Heart left ventricle (tissue), 16 donors: ENCODE results near the gene LTO1. TPM values are rescaled to one million over a fixed set of nuclear protein-coding genes. Genes with fewer than 3 reads are reported as not detected.
A peak's percentile ranks its signal among the peaks of the same experiment; 100 is the strongest.

Experiments used
- ATAC-seq, 4 donors: fragments of 200-7000 bp; cut with Tn5 transposase; one replicate each; pipeline ENCODE4 v1.9.1; 2020 to 2022; ENCODE audit warnings: moderate library complexity in 4 of 4, mild to moderate bottlenecking in 3 of 4, moderate number of reproducible peaks in 1 of 4
- DNase-seq, 5 donors: peaks; one replicate each; pipeline ENCODE4 v3.0.0-alpha.2; 2020
- H3K27ac ChIP-seq, 12 donors: fragments of 200-600 bp; sonication (generic) in 4 of 12; one replicate each; pipeline versions ENCODE4 v1.5.0 to v1.8.0; 2016 to 2022; ENCODE audit warnings: mild to moderate bottlenecking in 2 of 12
- H3K27me3 ChIP-seq, 9 donors: fragments of 200-600 bp; sonication (generic) in 2 of 9; one replicate each; pipeline versions ENCODE4 v1.5.1 to v1.8.0; 2016 to 2022; ENCODE audit warnings: mild to moderate bottlenecking in 3 of 9
- H3K36me3 ChIP-seq, 9 donors: fragments of 200-600 bp; sonication (generic) in 2 of 9; one replicate each; pipeline versions ENCODE4 v1.5.0 to v1.8.0; 2018 to 2022; ENCODE audit warnings: mild to moderate bottlenecking in 2 of 9
- H3K4me1 ChIP-seq, 12 donors: fragments of 200-600 bp; sonication (generic) in 4 of 12; one replicate each; pipeline versions ENCODE4 v1.5.0 to v1.8.0; 2016 to 2022; ENCODE audit warnings: mild to moderate bottlenecking in 3 of 12
- H3K4me3 ChIP-seq, 12 donors: fragments of 200-600 bp; sonication (generic) in 4 of 12; one replicate each; pipeline versions ENCODE4 v1.5.0 to v1.8.0; 2017 to 2022; ENCODE audit warnings: mild to moderate bottlenecking in 9 of 12, moderate library complexity in 4 of 12
- H3K9me3 ChIP-seq, 12 donors: fragments of 200-600 bp; sonication (generic) in 4 of 12; one replicate each; pipeline versions ENCODE4 v1.5.0 to v1.8.0; 2016 to 2022; ENCODE audit warnings: mild to moderate bottlenecking in 1 of 12
- CTCF ChIP-seq, 12 donors: fragments of 200-600 bp; sonication (generic) in 4 of 12; IDR thresholded peaks; one replicate each; pipeline versions ENCODE4 v1.5.0 to v1.8.0; 2018 to 2022; ENCODE audit warnings: antibody characterized with exemption in 12 of 12, mild to moderate bottlenecking in 5 of 12
- POLR2A ChIP-seq, 2 donors: fragments of 450-650 bp; IDR thresholded peaks; one replicate each; pipeline ENCODE4 v1.6.1; 2017; ENCODE audit warnings: antibody characterized with exemption in 2 of 2, mild to moderate bottlenecking in 2 of 2, moderate library complexity in 2 of 2
- WGBS, 4 donors: extraction: QIAGEN DNeasy Blood & Tissue Kit in 2 of 4; methylation state at CpG; one replicate each; pipeline versions ENCODE4 v1.1.5 to v1.1.7; 2013 to 2018; 5-methylcytosine and 5-hydroxymethylcytosine counted together
- intact Hi-C, 10 donors: fragments of 100-400 bp; cut with DNase I; formaldehyde crosslinking; loops; one replicate each; pipeline versions ENCODE4 v1.11.1 to v1.14.2; 2022
- polyA plus RNA-seq, 2 donors: library from polyadenylated mRNA; stranded (reverse); fragments of 200-250 nt; gene quantifications; one replicate each; pipeline ENCODE4 v1.2.3, GENCODE V29; 2013
- total RNA-seq, 9 donors: library from RNA; depleted of rRNA in 2 of 9; stranded (reverse); fragments of >200 nt in 2 of 9; fragmentation: NEBNext Ultra II Directional in 3 of 9; extraction: Animal tissue kit (Norgen Biotek cat#: 25700) in 3 of 9; gene quantifications; one replicate each; pipeline versions ENCODE4 v1.1.0 to v1.2.4, GENCODE V29; 2016 to 2023
- donor health status: ischemic (EF 13 %, LVEDD 7.1; RV severe dilation, severe dysfunction).
- donor health status: healthy with polysubstance abuse.
- donor health status: DM: no; HTN: yes; CAD: no.
- donor health status: DM: no; HTN: no; CAD: no.
- donor health status: ischemic (EF 25% LVEDD 6.9; RV normal size, moderate dysfunction).
- donor health status: ischemic (EF 25% LVEDD 5.7; RV mildly dilated, moderate dysfunction).
- donor health status: healthy.
- donor health status: DM: yes; HTN: yes; CAD: no.
- donor health status: ischemic (EF 35%, LVEDD 5.7; RV mildly dilated, moderate dysfunction).
- donor health status: nonischemic (EF 11% LVEDD 7.7; RV severe dilation, severe dysfunction).
- donor health status: DM: yes; HTN: yes; CAD: no.
- donor health status: PGD.
- donor health status: ischemic (EF 29% LVEDD 5.4; RV normal size, mild dysfunction).
- donor health status: nonischemic (EF 23%, LVEDD 6.1; RV moderate dilation, normal function).

LTO1 gene
- total and polyA plus RNA-seq, 11 donors = 4.1 to 14.4 (median 9.4) TPM

DNA sequence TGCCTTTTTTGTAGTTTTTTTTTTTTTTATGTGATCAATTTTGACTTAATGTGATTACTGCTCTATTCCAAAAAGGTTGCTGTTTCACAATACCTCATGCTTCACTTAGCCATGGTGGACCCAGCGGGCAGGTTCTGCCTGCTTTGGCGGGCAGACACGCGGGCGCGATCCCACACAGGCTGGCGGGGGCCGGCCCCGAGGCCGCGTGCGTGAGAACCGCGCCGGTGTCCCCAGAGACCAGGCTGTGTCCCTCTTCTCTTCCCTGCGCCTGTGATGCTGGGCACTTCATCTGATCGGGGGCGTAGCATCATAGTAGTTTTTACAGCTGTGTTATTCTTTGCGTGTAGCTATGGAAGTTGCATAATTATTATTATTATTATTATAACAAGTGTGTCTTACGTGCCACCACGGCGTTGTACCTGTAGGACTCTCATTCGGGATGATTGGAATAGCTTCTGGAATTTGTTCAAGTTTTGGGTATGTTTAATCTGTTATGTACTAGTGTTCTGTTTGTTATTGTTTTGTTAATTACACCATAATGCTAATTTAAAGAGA, 21.7 kb downstream of the LTO1 start:
- intact Hi-C loops = no loop called here
- Histone ChIP-seq H3K4me1 (peaks cover 0 to 27% (median 9%) of the 10 kb centered on the region in 12 donors), H3K4me3 (no peak overlapping the region), H3K27ac (no peak overlapping the region), H3K27me3 (no peaks in the 10 kb centered on the region), H3K9me3 (no peaks in the 10 kb centered on the region), H3K36me3 (peaks cover 0 to 62% (median 51%) of the 10 kb centered on the region in 9 donors)
- 84 to 89% (median 88%) methylated on average over 23 of the region's 23 CpGs for WGBS, 4 donors
- DNase-seq (peak in 1 of 5 donors; percentile 44), ATAC-seq (no peak)
- TF ChIP-seq POLR2A (IDR thresholded peaks at IDR 0.05) (no peak), CTCF (IDR thresholded peaks at IDR 0.05) (no peak)

DNA sequence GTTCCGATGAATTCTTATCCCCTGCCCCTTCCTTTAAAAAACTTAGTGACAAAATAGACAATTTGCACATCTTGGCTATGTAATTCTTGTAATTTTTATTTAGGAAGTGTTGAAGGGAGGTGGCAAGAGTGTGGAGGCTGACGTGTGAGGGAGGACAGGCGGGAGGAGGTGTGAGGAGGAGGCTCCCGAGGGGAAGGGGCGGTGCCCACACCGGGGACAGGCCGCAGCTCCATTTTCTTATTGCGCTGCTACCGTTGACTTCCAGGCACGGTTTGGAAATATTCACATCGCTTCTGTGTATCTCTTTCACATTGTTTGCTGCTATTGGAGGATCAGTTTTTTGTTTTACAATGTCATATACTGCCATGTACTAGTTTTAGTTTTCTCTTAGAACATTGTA, 22.2 kb downstream of the LTO1 start:
- H3K36me3 ChIP-seq = peaks cover 0 to 67% (median 56%) of the 10 kb centered on the region in 9 donors
- no peak for ATAC-seq

GRCh38 chr11:69651834-69652620, 23.1 kb downstream of the LTO1 start:
- intact Hi-C loops = no loop called here
- no peak overlapping the region for H3K27ac ChIP-seq
- no peaks in the 10 kb centered on the region for H3K9me3 ChIP-seq
- peaks cover 0 to 77% (median 60%) of the 10 kb centered on the region in 9 donors for H3K36me3 ChIP-seq
- TF ChIP-seq CTCF (IDR thresholded peaks at IDR 0.05) (no peak), POLR2A (IDR thresholded peaks at IDR 0.05) (no peak)
- peaks cover 0 to 42% (median 16%) of the 10 kb centered on the region in 12 donors for H3K4me1 ChIP-seq
- WGBS, 4 donors = 62 to 70% (median 67%) methylated on average over 15 of the region's 15 CpGs
- no peak for ATAC-seq
- no peak overlapping the region for H3K4me3 ChIP-seq
- peak in 1 of 5 donors; percentile 32 for DNase-seq
- no peaks in the 10 kb centered on the region for H3K27me3 ChIP-seq

More for the DNA sequence above, 22.2 kb downstream of the LTO1 start:
- no peak for TF ChIP-seq POLR2A (IDR thresholded peaks at IDR 0.05)
- Histone ChIP-seq H3K4me1 (peaks cover 0 to 32% (median 10%) of the 10 kb centered on the region in 12 donors), H3K27ac (no peak overlapping the region), H3K4me3 (no peak overlapping the region), H3K27me3 (no peaks in the 10 kb centered on the region), H3K9me3 (no peaks in the 10 kb centered on the region)
- 60 to 71% (median 70%) methylated on average over 11 of the region's 11 CpGs for WGBS, 4 donors
- peak in 1 of 5 donors; percentile 52 for DNase-seq
- intact Hi-C loops = no loop called here

- DNase-seq = peak in 1 of 5 donors; percentile 53
- H3K4me1 ChIP-seq = peaks cover 0 to 53% (median 25%) of the 10 kb centered on the region in 12 donors
- TF ChIP-seq POLR2A (IDR thresholded peaks at IDR 0.05) (no peak), CTCF (IDR thresholded peaks at IDR 0.05) (no peak)
- no peak overlapping the region for H3K27ac ChIP-seq
- intact Hi-C loops = no loop called here
- H3K4me3 ChIP-seq = no peak overlapping the region
- WGBS, 4 donors = 79 to 85% (median 85%) methylated on average over 18 to 23 of the region's 23 CpGs
- H3K36me3 ChIP-seq = peaks cover 0 to 88% (median 63%) of the 10 kb centered on the region in 9 donors
- no peaks in the 10 kb centered on the region for H3K27me3 ChIP-seq
- H3K9me3 ChIP-seq = no peaks in the 10 kb centered on the region
- ATAC-seq = no peak
Observed at GRCh38 chr11:69650832-69651344, 24.3 kb downstream of the LTO1 start.
